Measurements from ENCODE around the gene CMTM2. TPM values are rescaled to one million over a fixed set of nuclear protein-coding genes. Genes with fewer than 3 reads are reported as not detected.
"Not testable (repeated sequence)": the region's sequence is repeated elsewhere in the genome, so short reads cannot be mapped to it uniquely, and the experiment has no call there.

Gene CMTM2
- total RNA-seq, 2 donors from 2014 or later, result 0.45 to 0.67 TPM

GRCh38 chr16:66601471-66601870 lies 22.2 kb downstream of the CMTM2 start:
- Mint-ChIP-seq H3K27me3 (peaks cover 0 to 3% of the 10 kb centered on the region in 2 donors), H3K36me3 (peaks cover 8% of the 10 kb centered on the region), H3K4me1 (ENCODE audit: low read depth in 2 of 2) (peaks cover 25 to 33% of the 10 kb centered on the region in 2 donors), H3K4me3 (no peak overlapping the region), H3K27ac (no peak overlapping the region), H3K9me3 (no peaks in the 10 kb centered on the region)
- ATAC-seq (no peak), DNase-seq (ENCODE audit: low spot score) (no peak)

- H3K36me3 Mint-ChIP-seq, result peaks cover 8% of the 10 kb centered on the region
- H3K9me3 Mint-ChIP-seq, result no peaks in the 10 kb centered on the region
- H3K27ac Mint-ChIP-seq, result peak overlapping the region; percentile 84 to 89
- ATAC-seq, result peak; percentile 34 to 58
- peak; percentile 76 for DNase-seq (ENCODE audit: low spot score)
- H3K4me3 Mint-ChIP-seq, result peak overlapping the region; percentile 80
- no peaks in the 10 kb centered on the region for H3K27me3 Mint-ChIP-seq
- H3K4me1 Mint-ChIP-seq (ENCODE audit: low read depth in 2 of 2), result peaks cover 24 to 29% of the 10 kb centered on the region in 2 donors
Measured at GRCh38 chr16:66603537-66604375, 24.5 kb downstream of the CMTM2 start.

GRCh38 chr16:66604376-66605176 lies 25.3 kb downstream of the CMTM2 start, which contains the start of gene CMTM3:
TSS of gene CMTM3 (plus strand) at chr16:66604704. CDS start at chr16:66604806, 102 bp downstream.
- peaks cover 8% of the 10 kb centered on the region for H3K36me3 Mint-ChIP-seq
- peak within 1 kb of the TSS; percentile 84 to 89 for H3K27ac Mint-ChIP-seq
- H3K4me1 Mint-ChIP-seq (ENCODE audit: low read depth in 2 of 2), result peaks cover 24 to 29% of the 10 kb centered on the region in 2 donors
- H3K9me3 Mint-ChIP-seq, result no peaks in the 10 kb centered on the region
- H3K4me3 Mint-ChIP-seq, result peak within 1 kb of the TSS; percentile 82
- H3K27me3 Mint-ChIP-seq, result no peaks in the 10 kb centered on the region
- ATAC-seq (peak; percentile 80 to 89), DNase-seq (ENCODE audit: low spot score) (peak; percentile 82)

- DNase-seq (ENCODE audit: low spot score), result no peak
- H3K4me1 Mint-ChIP-seq (ENCODE audit: low read depth in 2 of 2), result peaks cover 29% of the 10 kb centered on the region in 2 donors
- no peaks in the 10 kb centered on the region for H3K27me3 Mint-ChIP-seq
- peak; percentile 65 to 75 for ATAC-seq
- H3K27ac Mint-ChIP-seq, result peak overlapping the region; percentile 67 to 75
- H3K4me3 Mint-ChIP-seq, result peak overlapping the region; percentile 82
- H3K9me3 Mint-ChIP-seq, result no peaks in the 10 kb centered on the region
- H3K36me3 Mint-ChIP-seq, result peaks cover 8% of the 10 kb centered on the region
Measured at GRCh38 chr16:66605177-66605978, 26.1 kb downstream of the CMTM2 start.

- Mint-ChIP-seq H3K36me3 (no peaks in the 10 kb centered on the region), H3K4me3 (peak overlapping the region; percentile 82), H3K27ac (peak overlapping the region; percentile 67 to 75), H3K4me1 (ENCODE audit: low read depth in 2 of 2) (peaks cover 26 to 29% of the 10 kb centered on the region in 2 donors), H3K27me3 (no peaks in the 10 kb centered on the region), H3K9me3 (no peaks in the 10 kb centered on the region)
- ATAC-seq, result no peak
- no peak for DNase-seq (ENCODE audit: low spot score)
Measured at GRCh38 chr16:66605979-66606751, 26.9 kb downstream of the CMTM2 start.

GRCh38 chr16:66608241-66609138 lies 29.2 kb downstream of the CMTM2 start:
- peaks cover 22 to 25% of the 10 kb centered on the region in 2 donors for H3K4me1 Mint-ChIP-seq (ENCODE audit: low read depth in 2 of 2)
- H3K9me3 Mint-ChIP-seq, result no peaks in the 10 kb centered on the region
- peak overlapping the region in 1 of 2 donors; percentile 18 for H3K27ac Mint-ChIP-seq
- H3K4me3 Mint-ChIP-seq, result no peak overlapping the region
- H3K27me3 Mint-ChIP-seq, result no peaks in the 10 kb centered on the region
- ATAC-seq (peak; percentile 34 to 35), DNase-seq (ENCODE audit: low spot score) (peak; percentile 84)
- H3K36me3 Mint-ChIP-seq, result no peaks in the 10 kb centered on the region

GRCh38 chr16:66609139-66609510 lies 29.9 kb downstream of the CMTM2 start:
- DNase-seq (ENCODE audit: low spot score), result no peak
- Mint-ChIP-seq H3K36me3 (no peaks in the 10 kb centered on the region), H3K9me3 (no peaks in the 10 kb centered on the region), H3K27me3 (no peaks in the 10 kb centered on the region), H3K4me1 (ENCODE audit: low read depth in 2 of 2) (peaks cover 15 to 19% of the 10 kb centered on the region in 2 donors), H3K4me3 (no peak overlapping the region), H3K27ac (no peak overlapping the region)
- no peak for ATAC-seq

- ATAC-seq (no peak), DNase-seq (ENCODE audit: low spot score) (no peak)
- no peaks in the 10 kb centered on the region for H3K9me3 Mint-ChIP-seq
- H3K27ac Mint-ChIP-seq, result no peak overlapping the region
- no peak overlapping the region for H3K4me3 Mint-ChIP-seq
- H3K27me3 Mint-ChIP-seq, result no peaks in the 10 kb centered on the region
- H3K4me1 Mint-ChIP-seq (ENCODE audit: low read depth in 2 of 2), result peaks cover 14 to 17% of the 10 kb centered on the region in 2 donors
- no peaks in the 10 kb centered on the region for H3K36me3 Mint-ChIP-seq
Measured at GRCh38 chr16:66610111-66610820, 31.0 kb downstream of the CMTM2 start.

- not testable (repeated sequence) for ATAC-seq; H3K27ac Mint-ChIP-seq; DNase-seq (ENCODE audit: low spot score); H3K4me3 Mint-ChIP-seq; H3K9me3 Mint-ChIP-seq; H3K27me3 Mint-ChIP-seq; H3K36me3 Mint-ChIP-seq
- H3K4me1 Mint-ChIP-seq (ENCODE audit: low read depth in 2 of 2), result peaks cover 5 to 12% of the 10 kb centered on the region in 2 donors
Measured at GRCh38 chr16:66611911-66612310, 32.6 kb downstream of the CMTM2 start.

GRCh38 chr16:66612422-66612821 lies 33.2 kb downstream of the CMTM2 start:
- H3K27me3 Mint-ChIP-seq, result no peaks in the 10 kb centered on the region
- H3K9me3 Mint-ChIP-seq, result no peaks in the 10 kb centered on the region
- ATAC-seq (no peak), DNase-seq (ENCODE audit: low spot score) (no peak)
- no peak overlapping the region for H3K4me3 Mint-ChIP-seq
- H3K36me3 Mint-ChIP-seq, result no peaks in the 10 kb centered on the region
- no peak overlapping the region for H3K27ac Mint-ChIP-seq
- H3K4me1 Mint-ChIP-seq (ENCODE audit: low read depth in 2 of 2), result peaks cover 5 to 12% of the 10 kb centered on the region in 2 donors

- Mint-ChIP-seq H3K27me3 (no peaks in the 10 kb centered on the region), H3K27ac (no peak overlapping the region), H3K9me3 (no peaks in the 10 kb centered on the region), H3K4me1 (ENCODE audit: low read depth in 2 of 2) (peaks cover 0 to 7% of the 10 kb centered on the region in 2 donors), H3K4me3 (no peak overlapping the region), H3K36me3 (no peaks in the 10 kb centered on the region)
- no peak for DNase-seq (ENCODE audit: low spot score)
- peak in 1 of 2 donors; percentile 20 for ATAC-seq
Measured at GRCh38 chr16:66614161-66614802, 35.0 kb downstream of the CMTM2 start.
